Choroid plexus epithelial cell (primary cell): ENCODE measurements around the gene ITCH.
"Not testable (repeated sequence)": the region's sequence is repeated elsewhere in the genome, so short reads cannot be mapped to it uniquely, and the experiment has no call there.

ENCODE experiments used
- DNase-seq: peaks from one replicate; pipeline ENCODE4 v3.0.0-alpha.2; 2010; ENCODE audit warnings: low read depth
- H3K4me3 ChIP-seq: 2 replicates; pipeline ENCODE4 v1.5.1; 2011; ENCODE audit warnings: low read depth, mild to moderate bottlenecking, control low read depth, low read length, moderate library complexity
- TF ChIP-seq, protein P1 (sequence below): conservative IDR thresholded peaks from 2 replicates; pipeline ENCODE4 v1.5.1; 2011; ENCODE audit warnings: low read depth, mild to moderate bottlenecking, control low read depth, inconsistent platforms, low read length, moderate library complexity

ITCH gene

DNA sequence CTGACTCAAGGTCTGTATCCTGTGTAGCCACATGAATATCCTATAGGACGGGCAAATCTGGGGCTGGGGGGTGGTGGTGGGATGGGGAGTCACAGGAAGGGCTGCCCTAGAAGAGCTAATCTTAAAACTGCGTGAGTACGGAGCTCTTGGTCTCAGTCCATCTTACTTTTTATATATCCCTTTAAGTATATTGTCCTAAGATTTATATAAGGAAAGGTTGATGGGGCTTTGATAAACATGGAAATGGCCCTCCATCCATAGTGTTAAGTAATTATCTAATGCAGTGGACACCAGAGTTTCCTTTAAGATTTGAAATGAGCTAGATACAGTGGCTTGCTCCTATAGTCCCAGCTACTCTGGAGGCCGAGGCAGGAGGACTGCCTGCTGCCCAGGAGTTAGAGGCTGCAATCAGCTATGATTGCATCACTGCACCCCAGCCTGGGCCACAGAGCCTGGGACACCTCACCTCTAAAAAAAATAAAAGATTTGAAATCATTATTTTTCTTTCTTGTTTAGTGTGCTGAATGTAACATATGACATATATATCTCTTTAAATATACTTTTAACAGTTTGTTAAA is 128.9 kb downstream of the ITCH start:
- DNase-seq = no peak
- H3K4me3 ChIP-seq = no peak overlapping the region
- TF ChIP-seq, protein P1, sequence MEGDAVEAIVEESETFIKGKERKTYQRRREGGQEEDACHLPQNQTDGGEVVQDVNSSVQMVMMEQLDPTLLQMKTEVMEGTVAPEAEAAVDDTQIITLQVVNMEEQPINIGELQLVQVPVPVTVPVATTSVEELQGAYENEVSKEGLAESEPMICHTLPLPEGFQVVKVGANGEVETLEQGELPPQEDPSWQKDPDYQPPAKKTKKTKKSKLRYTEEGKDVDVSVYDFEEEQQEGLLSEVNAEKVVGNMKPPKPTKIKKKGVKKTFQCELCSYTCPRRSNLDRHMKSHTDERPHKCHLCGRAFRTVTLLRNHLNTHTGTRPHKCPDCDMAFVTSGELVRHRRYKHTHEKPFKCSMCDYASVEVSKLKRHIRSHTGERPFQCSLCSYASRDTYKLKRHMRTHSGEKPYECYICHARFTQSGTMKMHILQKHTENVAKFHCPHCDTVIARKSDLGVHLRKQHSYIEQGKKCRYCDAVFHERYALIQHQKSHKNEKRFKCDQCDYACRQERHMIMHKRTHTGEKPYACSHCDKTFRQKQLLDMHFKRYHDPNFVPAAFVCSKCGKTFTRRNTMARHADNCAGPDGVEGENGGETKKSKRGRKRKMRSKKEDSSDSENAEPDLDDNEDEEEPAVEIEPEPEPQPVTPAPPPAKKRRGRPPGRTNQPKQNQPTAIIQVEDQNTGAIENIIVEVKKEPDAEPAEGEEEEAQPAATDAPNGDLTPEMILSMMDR = no peak

DNA sequence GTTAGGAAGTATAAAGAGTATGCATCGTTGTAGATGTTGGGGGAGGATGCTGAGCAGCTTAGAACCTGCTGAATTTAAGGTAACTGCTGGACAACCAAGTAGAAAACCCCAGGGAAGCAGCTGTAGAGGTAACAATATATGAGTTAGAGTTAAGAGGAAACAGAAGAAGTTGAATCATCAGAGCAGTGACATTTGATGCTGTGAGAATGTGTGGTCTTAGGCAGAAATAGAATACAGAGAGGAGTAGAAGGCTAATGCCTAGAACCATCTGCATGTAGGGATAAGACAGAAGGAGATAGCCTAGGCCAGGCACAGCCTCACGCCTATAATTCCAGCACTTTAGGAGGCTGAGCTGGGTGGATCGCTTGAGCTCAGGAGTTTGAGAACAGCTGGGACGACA is 130.6 kb downstream of the ITCH start:
- peak; percentile 28 for DNase-seq
- TF ChIP-seq, protein P1 = no peak
- no peak overlapping the region for H3K4me3 ChIP-seq

DNA sequence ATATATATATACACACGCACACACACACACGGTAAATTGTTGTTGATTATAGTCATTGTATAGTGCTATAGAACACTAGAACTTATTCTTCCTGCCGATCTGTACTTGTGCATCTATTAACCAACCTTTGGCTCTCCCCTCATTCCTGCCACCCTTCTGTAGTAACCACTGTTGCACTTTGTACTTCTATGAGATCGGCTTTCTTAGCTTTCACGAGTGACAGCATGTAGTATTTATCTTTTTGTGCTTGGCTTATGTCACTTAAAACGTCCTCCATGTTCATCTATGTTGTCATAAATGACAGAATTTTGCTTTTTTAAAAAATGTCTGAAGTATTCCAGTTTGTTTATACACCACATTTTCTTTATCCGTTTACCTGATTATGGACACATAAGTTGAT is 132.2 kb downstream of the ITCH start:
- no peak for DNase-seq
- TF ChIP-seq, protein P1 = no peak
- no peak overlapping the region for H3K4me3 ChIP-seq

DNA sequence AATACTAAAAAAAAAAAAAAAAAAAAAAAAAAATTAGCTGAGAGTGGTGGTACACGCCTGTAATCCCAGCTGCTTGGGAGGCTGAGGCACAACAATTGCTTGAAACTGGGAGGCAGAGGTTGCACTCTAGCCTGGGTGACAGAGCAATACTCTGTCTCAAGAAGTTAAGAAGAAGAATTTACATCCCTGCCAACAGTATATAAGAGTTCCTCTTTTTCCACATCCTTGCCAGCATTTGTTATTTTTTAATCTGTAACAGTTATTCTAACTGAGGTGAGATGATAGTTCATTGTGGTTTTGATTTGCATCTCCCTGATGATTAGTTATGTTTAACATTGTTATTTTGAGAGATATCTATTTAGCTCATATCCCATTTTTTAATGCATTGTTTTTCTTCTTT is 132.8 kb downstream of the ITCH start:
- no peak for DNase-seq
- TF ChIP-seq, protein P1 = no peak
- H3K4me3 ChIP-seq = no peak overlapping the region

DNA sequence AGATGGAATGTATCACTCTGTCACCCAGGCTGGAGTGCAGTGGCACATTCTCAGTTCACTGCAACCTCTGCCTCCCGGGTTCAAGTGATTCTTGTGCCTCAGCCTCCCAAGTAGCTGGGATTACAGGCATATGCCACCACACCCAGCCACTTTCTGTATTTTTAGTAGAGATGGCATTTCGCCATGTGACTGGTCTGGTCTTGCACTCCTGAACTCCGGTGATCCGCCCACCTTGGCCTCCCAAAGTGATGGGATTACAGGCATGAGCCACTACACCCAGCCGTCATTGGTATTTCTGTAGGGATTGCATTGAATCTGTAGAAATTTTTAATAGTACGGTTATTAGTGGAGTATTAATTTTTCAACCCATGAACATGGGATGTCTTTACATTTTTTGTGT is 134.5 kb downstream of the ITCH start:
- not testable (repeated sequence) for H3K4me3 ChIP-seq, DNase-seq

DNA sequence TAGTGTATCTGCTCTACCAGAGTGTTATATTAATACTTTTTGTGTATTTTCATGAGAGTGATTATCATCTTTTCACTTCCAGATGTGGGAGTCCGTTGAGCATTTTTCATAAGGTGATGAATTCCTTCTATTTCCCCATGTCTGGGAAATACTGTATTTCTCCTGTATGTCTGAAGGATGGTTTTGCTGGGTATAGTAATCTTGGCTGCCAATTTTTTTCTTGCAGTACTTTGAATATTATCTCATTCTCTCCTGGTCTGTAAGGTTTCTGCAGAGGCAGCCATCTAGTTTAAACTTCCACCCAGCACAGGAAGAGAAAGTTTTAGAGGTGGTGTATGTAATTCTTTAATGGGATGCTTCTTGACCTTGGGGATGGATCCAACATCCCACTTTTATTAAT is 137.8 kb downstream of the ITCH start:
- TF ChIP-seq, protein P1 = no peak
- no peak for DNase-seq
- H3K4me3 ChIP-seq = no peak overlapping the region

DNA sequence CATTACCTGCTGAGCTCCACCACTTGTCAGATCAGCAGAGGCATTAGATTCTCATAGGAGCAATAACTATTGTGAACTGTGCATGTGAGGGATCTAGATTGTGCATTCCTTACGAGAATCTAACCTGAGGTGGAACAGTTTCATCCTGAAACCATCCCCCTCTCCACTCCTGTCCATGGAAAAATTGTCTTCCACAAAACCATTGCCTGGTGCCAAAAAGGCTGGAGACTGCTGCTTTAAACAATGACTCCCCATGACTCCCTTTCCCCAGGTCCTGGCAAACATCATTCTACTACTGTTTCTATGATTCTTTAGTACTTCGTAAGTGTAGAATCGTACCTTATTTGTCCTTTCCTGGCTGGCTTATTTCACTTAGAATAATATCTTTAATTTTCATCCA is 143.4 kb downstream of the ITCH start:
- no peak overlapping the region for H3K4me3 ChIP-seq
- no peak for DNase-seq
- TF ChIP-seq, protein P1 = no peak
